D721Med (cell line): ENCODE measurements around the gene KCNIP4.

Source experiments
- DNase-seq: peaks from one replicate; pipeline ENCODE4 v3.0.0; 2011; ENCODE audit warnings: low spot score; ENCODE audit not compliant: insufficient read length
- FAIRE-seq: peaks from 2 replicates; lab custom pipeline; 2011; peaks lifted over from hg19 to GRCh38; lab: Jason Lieb, UNC
- CTCF ChIP-seq: IDR thresholded peaks from 2 replicates; pipeline ENCODE4 v1.5.1; 2012; ENCODE audit warnings: mild to moderate bottlenecking, control low read depth; ENCODE audit not compliant: insufficient read depth; ENCODE audit errors: missing control alignments

The KCNIP4 gene

GRCh38 chr4:20870436-20870835 lies 1078.1 kb downstream of the KCNIP4 start:
- TF ChIP-seq CTCF = no peak

GRCh38 chr4:20868108-20868507 lies 1080.5 kb downstream of the KCNIP4 start:
- FAIRE-seq = no peak

More at GRCh38 chr4:20870436-20870835, 1078.1 kb downstream of the KCNIP4 start:
- FAIRE-seq = no peak
- DNase-seq = no peak

GRCh38 chr4:20860878-20861277 lies 1087.7 kb downstream of the KCNIP4 start:
- no peak for TF ChIP-seq CTCF
- no peak for DNase-seq
- FAIRE-seq = no peak

More at GRCh38 chr4:20868108-20868507, 1080.5 kb downstream of the KCNIP4 start:
- no peak for TF ChIP-seq CTCF
- DNase-seq = no peak

- TF ChIP-seq CTCF = no peak
- FAIRE-seq = no peak
- no peak for DNase-seq
Measured at GRCh38 chr4:20859097-20859781, 1089.3 kb downstream of the KCNIP4 start.

- DNase-seq (no peak), FAIRE-seq (no peak)
- TF ChIP-seq CTCF = no peak
Measured at GRCh38 chr4:20857081-20857480, 1091.5 kb downstream of the KCNIP4 start.

- FAIRE-seq (no peak), DNase-seq (no peak)
- TF ChIP-seq CTCF = no peak
Measured at GRCh38 chr4:20847124-20847747, 1101.3 kb downstream of the KCNIP4 start.

- DNase-seq = no peak
- no peak for FAIRE-seq
- no peak for TF ChIP-seq CTCF
Measured at GRCh38 chr4:20844311-20844710, 1104.3 kb downstream of the KCNIP4 start.
